Esophagus muscularis mucosa (tissue), 4 donors: ENCODE measurements around the gene BOK.

Experiments used
- CTCF ChIP-seq, 3 experiments: fragments of 200-600 bp in 2 of 3; fragments of 450-650 bp in 1 of 3; sonication (generic) in 2 of 3; IDR thresholded peaks; one replicate each; pipeline ENCODE4 v1.5.1; 2017 to 2019; ENCODE audit warnings: antibody characterized with exemption in 3 of 3, mild to moderate bottlenecking in 2 of 3, moderate library complexity in 1 of 3
- EP300 ChIP-seq: sonication (generic); formaldehyde crosslinking; IDR thresholded peaks from one replicate; pipeline ENCODE4 v1.6.1; 2017; ENCODE audit warnings: antibody characterized with exemption
- POLR2A ChIP-seq: fragments of 450-650 bp; IDR thresholded peaks from one replicate; pipeline ENCODE4 v1.6.1; 2017; ENCODE audit warnings: antibody characterized with exemption, moderate library complexity, mild to moderate bottlenecking, low read depth
- POLR2AphosphoS5 ChIP-seq, 2 donors: sonication (generic); formaldehyde crosslinking; IDR thresholded peaks; one replicate each; pipeline ENCODE4 v1.6.1; 2017; ENCODE audit warnings: antibody characterized with exemption in 2 of 2

- TF ChIP-seq CTCF (IDR thresholded peaks at IDR 0.05) = no peak
- TF ChIP-seq POLR2A = no peak
- TF ChIP-seq POLR2AphosphoS5 (IDR thresholded peaks at IDR 0.05) = no peak
- TF ChIP-seq EP300 = no peak
Measured at GRCh38 chr2:241571821-241572620, 13.5 kb downstream of the BOK start.
